Upper lobe of left lung (tissue), 4 donors: ENCODE measurements around the gene TOPAZ1.

Experiments used
- CTCF ChIP-seq, 6 experiments: fragments of 450-650 bp in 4 of 6; fragments of 200-600 bp in 2 of 6; sonication (generic) in 2 of 6; IDR thresholded peaks; one replicate each; pipeline ENCODE4 v1.5.1; 2016 to 2019; ENCODE audit warnings: antibody characterized with exemption in 6 of 6
- EP300 ChIP-seq, 4 donors: sonication (generic); formaldehyde crosslinking; IDR thresholded peaks; one replicate each; pipeline ENCODE4 v1.5.1; 2017; ENCODE audit warnings: antibody characterized with exemption in 4 of 4, control low read depth in 2 of 4
- POLR2A ChIP-seq, 4 donors: fragments of 450-650 bp; IDR thresholded peaks; one replicate each; pipeline ENCODE4 v1.5.1; 2016 to 2017; ENCODE audit warnings: antibody characterized with exemption in 4 of 4, mild to moderate bottlenecking in 2 of 4
- POLR2AphosphoS5 ChIP-seq, 2 donors: sonication (generic); formaldehyde crosslinking; IDR thresholded peaks; one replicate each; pipeline ENCODE4 v1.5.1; 2017; ENCODE audit warnings: antibody characterized with exemption in 2 of 2

- TF ChIP-seq CTCF (IDR thresholded peaks at IDR 0.05): no peak
- TF ChIP-seq POLR2A (IDR thresholded peaks at IDR 0.05): no peak
- no peak for TF ChIP-seq POLR2AphosphoS5 (IDR thresholded peaks at IDR 0.05)
- no peak for TF ChIP-seq EP300 (IDR thresholded peaks at IDR 0.05)
These were observed 117.6 kb downstream of the TOPAZ1 start for GRCh38 chr3:44359146-44359751.
